ENCODE measurements around the gene PACSIN1.

GRCh38 chr6:34554291-34555006 is 88.6 kb downstream of the PACSIN1 start:
- TF ChIP-seq CEBPB (IDR thresholded peaks at IDR 0.05; ENCODE audit: low read depth, low read length): no peak
- no peak for TF ChIP-seq CTCF (conservative IDR thresholded peaks at IDR 0.05; ENCODE audit: low read depth, low read length)
- TF ChIP-seq POLR2A (IDR thresholded peaks at IDR 0.05; ENCODE audit: low read depth, low read length): no peak
- no peak for TF ChIP-seq SMC3 (IDR thresholded peaks at IDR 0.05; ENCODE audit: low read depth, low read length)
- no peak for TF ChIP-seq RFX5 (IDR thresholded peaks at IDR 0.05; ENCODE audit: low read depth, low read length)
- no peak for TF ChIP-seq MAFK (IDR thresholded peaks at IDR 0.05; ENCODE audit: low read depth, low read length)
- no peak for TF ChIP-seq CHD1 (IDR thresholded peaks at IDR 0.05; ENCODE audit: low read depth, low read length)
- no peak for TF ChIP-seq RAD21 (IDR thresholded peaks at IDR 0.05; ENCODE audit: low read length)
- TF ChIP-seq RCOR1 (IDR thresholded peaks at IDR 0.05; ENCODE audit: insufficient replicate concordance, low read length): no peak
- TF ChIP-seq MXI1 (IDR thresholded peaks at IDR 0.05; ENCODE audit: borderline replicate concordance, low read depth, low read length): no peak
- TF ChIP-seq FOS (IDR thresholded peaks at IDR 0.05; ENCODE audit: low read depth, low read length): no peak
- no peak for TF ChIP-seq BHLHE40 (IDR thresholded peaks at IDR 0.05; ENCODE audit: low read depth, low read length)
- no peak for TF ChIP-seq MAZ (IDR thresholded peaks at IDR 0.05; ENCODE audit: borderline replicate concordance, low read depth, low read length)
- TF ChIP-seq USF2 (IDR thresholded peaks at IDR 0.05; ENCODE audit: low read depth, low read length): no peak
